ENCODE results near the gene MIX23.

DNA sequence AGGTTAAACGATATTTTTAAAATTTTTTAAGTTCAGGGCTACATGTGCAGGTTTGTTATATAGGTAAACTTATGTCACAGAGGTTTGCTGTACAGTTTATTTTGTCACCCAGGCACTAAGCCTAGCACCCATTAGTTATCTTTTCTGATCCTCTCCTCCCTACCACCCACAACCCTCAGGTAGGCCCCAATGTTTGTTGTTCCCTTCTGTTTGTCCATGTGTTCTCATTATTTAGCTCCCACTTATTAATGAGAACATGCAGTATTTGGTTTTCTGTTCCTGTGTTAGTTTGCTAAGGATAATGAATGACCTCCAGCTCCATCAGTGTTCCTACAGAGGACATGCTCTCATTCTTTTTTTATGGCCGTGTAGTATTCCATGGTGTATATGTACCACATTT, 15.9 kb upstream of the MIX23 start:
- no peak for TF ChIP-seq POLR2AphosphoS5 (IDR thresholded peaks at IDR 0.05)
- TF ChIP-seq, protein P1, sequence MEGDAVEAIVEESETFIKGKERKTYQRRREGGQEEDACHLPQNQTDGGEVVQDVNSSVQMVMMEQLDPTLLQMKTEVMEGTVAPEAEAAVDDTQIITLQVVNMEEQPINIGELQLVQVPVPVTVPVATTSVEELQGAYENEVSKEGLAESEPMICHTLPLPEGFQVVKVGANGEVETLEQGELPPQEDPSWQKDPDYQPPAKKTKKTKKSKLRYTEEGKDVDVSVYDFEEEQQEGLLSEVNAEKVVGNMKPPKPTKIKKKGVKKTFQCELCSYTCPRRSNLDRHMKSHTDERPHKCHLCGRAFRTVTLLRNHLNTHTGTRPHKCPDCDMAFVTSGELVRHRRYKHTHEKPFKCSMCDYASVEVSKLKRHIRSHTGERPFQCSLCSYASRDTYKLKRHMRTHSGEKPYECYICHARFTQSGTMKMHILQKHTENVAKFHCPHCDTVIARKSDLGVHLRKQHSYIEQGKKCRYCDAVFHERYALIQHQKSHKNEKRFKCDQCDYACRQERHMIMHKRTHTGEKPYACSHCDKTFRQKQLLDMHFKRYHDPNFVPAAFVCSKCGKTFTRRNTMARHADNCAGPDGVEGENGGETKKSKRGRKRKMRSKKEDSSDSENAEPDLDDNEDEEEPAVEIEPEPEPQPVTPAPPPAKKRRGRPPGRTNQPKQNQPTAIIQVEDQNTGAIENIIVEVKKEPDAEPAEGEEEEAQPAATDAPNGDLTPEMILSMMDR (IDR thresholded peaks at IDR 0.05) = no peak

Data from esophagus muscularis mucosa (tissue), 3 donors.